HEK293 (cell line): ENCODE measurements around the gene WDR74.
A peak's percentile ranks its signal among the peaks of the same experiment; 100 is the strongest.

Source experiments
- FEZF1 ChIP-seq: fragments of 450-650 bp; formaldehyde crosslinking; IDR thresholded peaks from 2 replicates; pipeline ENCODE4 v1.5.1; 2016; ENCODE audit warnings: missing biosample characterization, missing genetic modification characterization
- GFI1B ChIP-seq: fragments of 450-650 bp; formaldehyde crosslinking; IDR thresholded peaks from 2 replicates; pipeline ENCODE4 v1.5.1; 2016; ENCODE audit warnings: missing biosample characterization, missing genetic modification characterization
- GLIS2 ChIP-seq: fragments of 450-650 bp; formaldehyde crosslinking; IDR thresholded peaks from 2 replicates; pipeline ENCODE4 v1.5.1; 2016; ENCODE audit warnings: missing biosample characterization, missing genetic modification characterization
- MYNN ChIP-seq: fragments of 450-650 bp; formaldehyde crosslinking; IDR thresholded peaks from 2 replicates; pipeline ENCODE4 v1.5.1; 2016; ENCODE audit warnings: missing biosample characterization, missing genetic modification characterization, borderline replicate concordance
- PRDM4 ChIP-seq: fragments of 450-650 bp; formaldehyde crosslinking; IDR thresholded peaks from 2 replicates; pipeline ENCODE4 v1.5.1; 2017; ENCODE audit warnings: missing biosample characterization, missing genetic modification characterization
- SETDB1 ChIP-seq: IDR thresholded peaks from one replicate; pipeline ENCODE4 v1.6.1; 2017; ENCODE audit warnings: mild to moderate bottlenecking, low read length, moderate library complexity, mixed read lengths; ENCODE audit not compliant: insufficient read length
- TRIM28 ChIP-seq: IDR thresholded peaks from 2 replicates; pipeline ENCODE4 v1.6.1; 2011; ENCODE audit warnings: low read length, control low read depth, borderline replicate concordance
- ZBTB11 ChIP-seq: fragments of 450-650 bp; formaldehyde crosslinking; conservative IDR thresholded peaks from 2 replicates; pipeline ENCODE4 v1.5.1; 2016; ENCODE audit warnings: low read depth, missing biosample characterization, missing genetic modification characterization
- ZBTB26 ChIP-seq: fragments of 450-650 bp; formaldehyde crosslinking; optimal IDR thresholded peaks from 2 replicates; pipeline ENCODE3; 2016; ENCODE audit warnings: missing biosample characterization, mild to moderate bottlenecking, missing genetic modification characterization
- ZBTB44 ChIP-seq: fragments of 450-650 bp; IDR thresholded peaks from 2 replicates; pipeline ENCODE4 v1.5.1; 2018; ENCODE audit warnings: missing biosample characterization, mild to moderate bottlenecking, missing genetic modification characterization
- ZBTB7A ChIP-seq: fragments of 450-650 bp; formaldehyde crosslinking; IDR thresholded peaks from 2 replicates; pipeline ENCODE4 v1.5.1; 2016; ENCODE audit warnings: low read depth, missing biosample characterization, missing genetic modification characterization
- ZNF140 ChIP-seq: fragments of 450-650 bp; formaldehyde crosslinking; IDR thresholded peaks from 2 replicates; pipeline ENCODE4 v1.5.1; 2016; ENCODE audit warnings: missing biosample characterization, missing genetic modification characterization
- ZNF146 ChIP-seq: fragments of 450-650 bp; formaldehyde crosslinking; IDR thresholded peaks from 2 replicates; pipeline ENCODE4 v1.5.1; 2016; ENCODE audit warnings: missing biosample characterization, missing genetic modification characterization
- ZNF155 ChIP-seq: fragments of 450-650 bp; formaldehyde crosslinking; IDR thresholded peaks from 2 replicates; pipeline ENCODE4 v1.5.1; 2016; ENCODE audit warnings: missing biosample characterization, missing genetic modification characterization
- ZNF184 ChIP-seq: fragments of 450-650 bp; IDR thresholded peaks from 2 replicates; pipeline ENCODE4 v1.5.1; 2018; ENCODE audit warnings: missing biosample characterization, mild to moderate bottlenecking, missing genetic modification characterization
- ZNF221 ChIP-seq: fragments of 450-650 bp; formaldehyde crosslinking; IDR thresholded peaks from 2 replicates; pipeline ENCODE4 v1.5.1; 2017; ENCODE audit warnings: missing biosample characterization, missing genetic modification characterization, borderline replicate concordance
- ZNF23 ChIP-seq: fragments of 450-650 bp; formaldehyde crosslinking; IDR thresholded peaks from 2 replicates; pipeline ENCODE4 v1.5.1; 2016; ENCODE audit warnings: missing biosample characterization, missing genetic modification characterization, borderline replicate concordance
- ZNF292 ChIP-seq: fragments of 450-650 bp; formaldehyde crosslinking; IDR thresholded peaks from 2 replicates; pipeline ENCODE4 v1.5.1; 2016; ENCODE audit warnings: low read depth, missing biosample characterization, missing genetic modification characterization, borderline replicate concordance
- ZNF302 ChIP-seq: fragments of 450-650 bp; formaldehyde crosslinking; IDR thresholded peaks from 2 replicates; pipeline ENCODE4 v1.5.1; 2016; ENCODE audit warnings: missing biosample characterization, missing genetic modification characterization, low read depth
- ZNF354C ChIP-seq: fragments of 450-650 bp; formaldehyde crosslinking; IDR thresholded peaks from 2 replicates; pipeline ENCODE4 v1.5.1; 2016; ENCODE audit warnings: missing biosample characterization, missing genetic modification characterization, low read depth, borderline replicate concordance
- ZNF449 ChIP-seq: fragments of 450-650 bp; formaldehyde crosslinking; IDR thresholded peaks from 2 replicates; pipeline ENCODE4 v1.5.1; 2017; ENCODE audit warnings: missing biosample characterization, mild to moderate bottlenecking, missing genetic modification characterization, moderate library complexity
- ZNF473 ChIP-seq: fragments of 450-650 bp; formaldehyde crosslinking; IDR thresholded peaks from 2 replicates; pipeline ENCODE4 v1.5.1; 2017; ENCODE audit warnings: missing biosample characterization, missing genetic modification characterization
- ZNF600 ChIP-seq: fragments of 450-650 bp; formaldehyde crosslinking; IDR thresholded peaks from 2 replicates; pipeline ENCODE4 v1.5.1; 2016; ENCODE audit warnings: missing biosample characterization, missing genetic modification characterization
- ZNF664 ChIP-seq: fragments of 450-650 bp; formaldehyde crosslinking; IDR thresholded peaks from 2 replicates; pipeline ENCODE4 v1.5.1; 2016; ENCODE audit warnings: missing biosample characterization, missing genetic modification characterization
- ZNF677 ChIP-seq: fragments of 450-650 bp; IDR thresholded peaks from 2 replicates; pipeline ENCODE4 v1.5.0; 2018; ENCODE audit warnings: missing biosample characterization, mild to moderate bottlenecking, missing genetic modification characterization, moderate library complexity
- ZNF707 ChIP-seq: fragments of 450-650 bp; formaldehyde crosslinking; IDR thresholded peaks from 2 replicates; pipeline ENCODE4 v1.5.1; 2016; ENCODE audit warnings: missing biosample characterization, missing genetic modification characterization
- ZNF747 ChIP-seq: fragments of 450-650 bp; formaldehyde crosslinking; IDR thresholded peaks from 2 replicates; pipeline ENCODE4 v1.5.1; 2016; ENCODE audit warnings: missing biosample characterization, missing genetic modification characterization
- ZNF76 ChIP-seq: fragments of 450-650 bp; formaldehyde crosslinking; IDR thresholded peaks from 2 replicates; pipeline ENCODE4; 2016; ENCODE audit warnings: low read depth, missing biosample characterization, missing genetic modification characterization, borderline replicate concordance
- ZSCAN30 ChIP-seq: fragments of 450-650 bp; IDR thresholded peaks from 2 replicates; pipeline ENCODE4 v1.5.1; 2018; ENCODE audit warnings: missing biosample characterization, mild to moderate bottlenecking, missing genetic modification characterization, moderate library complexity
- ZXDB ChIP-seq: fragments of 450-650 bp; formaldehyde crosslinking; IDR thresholded peaks from 2 replicates; pipeline ENCODE4 v1.5.1; 2016; ENCODE audit warnings: missing biosample characterization, missing genetic modification characterization

Gene WDR74

GRCh38 chr11:62805076-62805892, 34.1 kb downstream of the WDR74 start, which contains the start of gene NXF1 (continued):
- no peak for TF ChIP-seq ZNF292 (tag by site-specific recombination)
- no peak for TF ChIP-seq ZNF600 (tag by site-specific recombination)
- TF ChIP-seq ZBTB11 (tag by site-specific recombination), result 0 out of 2 replicates have a peak, but pooled peaks have one; percentile 20
- TF ChIP-seq ZNF221 (tag by site-specific recombination), result no peak
- TF ChIP-seq ZNF76, result peak; percentile 55; the same call in 1 of the 2 replicates
- no peak for TF ChIP-seq FEZF1
- TF ChIP-seq MYNN (tag by site-specific recombination), result no peak
- TF ChIP-seq ZNF140 (tag by site-specific recombination), result no peak
- no peak; the same call in 1 of the 2 replicates for TF ChIP-seq ZSCAN30 (tag by site-specific recombination)
- peak; percentile 29; the same call in 1 of the 2 replicates for TF ChIP-seq ZNF184 (tag by site-specific recombination)
- no peak for TF ChIP-seq PRDM4 (tag by site-specific recombination)
- no peak for TF ChIP-seq ZNF354C
- TF ChIP-seq ZNF677 (tag by site-specific recombination), result no peak
- TF ChIP-seq ZNF155 (tag by site-specific recombination), result no peak
- TF ChIP-seq ZBTB44 (tag by site-specific recombination), result no peak
- TF ChIP-seq ZNF664 (tag by site-specific recombination), result no peak
- no peak for TF ChIP-seq TRIM28
- TF ChIP-seq ZNF449 (tag by site-specific recombination), result no peak
- TF ChIP-seq ZNF146 (tag by site-specific recombination), result no peak
- no peak for TF ChIP-seq GFI1B (tag by site-specific recombination)
- TF ChIP-seq SETDB1, result no peak
- peak; percentile 84 for TF ChIP-seq ZBTB26
- no peak for TF ChIP-seq ZNF473
- TF ChIP-seq ZNF707 (tag by site-specific recombination), result no peak
- no peak for TF ChIP-seq ZNF302 (tag by site-specific recombination)
- no peak for TF ChIP-seq ZNF747 (tag by site-specific recombination)
- TF ChIP-seq GLIS2 (tag by site-specific recombination), result peak; percentile 48
- TF ChIP-seq ZNF23, result no peak
- TF ChIP-seq ZBTB7A (tag by site-specific recombination), result no peak
- peak; percentile 62 for TF ChIP-seq ZXDB (tag by site-specific recombination)
